Measurements from ENCODE around the gene CUL2. TPM values are rescaled to one million over a fixed set of nuclear protein-coding genes. Genes with fewer than 3 reads are reported as not detected.
"Not testable (repeated sequence)": the region's sequence is repeated elsewhere in the genome, so short reads cannot be mapped to it uniquely, and the experiment has no call there.

Gene CUL2
- total and polyA plus RNA-seq, 8 donors, result 3.6 to 20.0 (median 12.8) TPM

- no peak for FAIRE-seq
- WGBS, 2 donors, result 87 to 89% methylated on average over 7 of the region's 7 CpGs
Observed at GRCh38 chr10:34978080-34978479, 112.1 kb downstream of the CUL2 start.

GRCh38 chr10:34976380-34976910 lies 113.7 kb downstream of the CUL2 start:
- FAIRE-seq; ATAC-seq; H3K4me1 ChIP-seq; H3K27ac ChIP-seq; DNase-seq; H3K9me3 ChIP-seq; H3K4me3 ChIP-seq; H3K27me3 ChIP-seq; intact Hi-C loops (cut with DNase I); H3K36me3 ChIP-seq: not testable (repeated sequence)
- WGBS, 2 donors, result 94 to 95% methylated on average over 19 to 29 of the region's 29 CpGs

More at GRCh38 chr10:34978080-34978479, 112.1 kb downstream of the CUL2 start:
- DNase-seq (no peak), ATAC-seq (no peak)
- intact Hi-C loops (cut with DNase I), result no loop called here
- Histone ChIP-seq H3K4me3 (no peak overlapping the region), H3K36me3 (no peaks in the 10 kb centered on the region), H3K27ac (no peak overlapping the region), H3K9me3 (no peaks in the 10 kb centered on the region), H3K27me3 (no peaks in the 10 kb centered on the region), H3K4me1 (no peaks in the 10 kb centered on the region)
- no peak for TF ChIP-seq CTCF (IDR thresholded peaks at IDR 0.05)

- H3K4me1 ChIP-seq; H3K27me3 ChIP-seq; H3K36me3 ChIP-seq; intact Hi-C loops (cut with DNase I); H3K27ac ChIP-seq; ATAC-seq; FAIRE-seq; H3K9me3 ChIP-seq; DNase-seq: not testable (repeated sequence)
- peak overlapping the region in 2 of 4 donors; percentile 20 to 27 for H3K4me3 ChIP-seq
- 70 to 76% methylated on average over 8 of the region's 8 CpGs for WGBS, 2 donors
Observed at GRCh38 chr10:34974364-34975065, 115.6 kb downstream of the CUL2 start.

- H3K4me1 ChIP-seq; intact Hi-C loops (cut with DNase I); H3K27me3 ChIP-seq; H3K36me3 ChIP-seq; H3K9me3 ChIP-seq; FAIRE-seq: not testable (repeated sequence)
- WGBS, 2 donors, result 20 to 28% methylated on average over 3 of the region's 3 CpGs
- Histone ChIP-seq H3K4me3 (peak overlapping the region in 2 of 4 donors; percentile 20 to 27), H3K27ac (peak overlapping the region in 1 of 4 donors; percentile 33)
- ATAC-seq, result peak; percentile 50 to 78 (median 60)
- DNase-seq, result peak; percentile 62 to 87 (median 76)
Observed at GRCh38 chr10:34973757-34974156, 116.4 kb downstream of the CUL2 start.

- H3K36me3 ChIP-seq; FAIRE-seq; H3K27me3 ChIP-seq; intact Hi-C loops (cut with DNase I); H3K4me3 ChIP-seq; H3K27ac ChIP-seq; DNase-seq; ATAC-seq; H3K9me3 ChIP-seq; H3K4me1 ChIP-seq: not testable (repeated sequence)
- WGBS, 2 donors, result 59% methylated on average over 9 of the region's 9 CpGs
Observed at GRCh38 chr10:34973121-34973520, 117.0 kb downstream of the CUL2 start.

- ATAC-seq; H3K27me3 ChIP-seq; DNase-seq; intact Hi-C loops (cut with DNase I); H3K36me3 ChIP-seq; H3K4me3 ChIP-seq; H3K27ac ChIP-seq; H3K9me3 ChIP-seq; H3K4me1 ChIP-seq; FAIRE-seq: not testable (repeated sequence)
- 90% methylated on average over 2 of the region's 2 CpGs for WGBS, 2 donors
Observed at GRCh38 chr10:34972591-34972990, 117.5 kb downstream of the CUL2 start.

- H3K9me3 ChIP-seq; FAIRE-seq; H3K27ac ChIP-seq; H3K36me3 ChIP-seq; H3K27me3 ChIP-seq; H3K4me3 ChIP-seq; intact Hi-C loops (cut with DNase I); ATAC-seq; H3K4me1 ChIP-seq: not testable (repeated sequence)
- WGBS, 2 donors, result 31 to 32% methylated on average over 12 of the region's 12 CpGs
- DNase-seq, result peak in 4 of 6 donors; percentile 23 to 61 (median 46)
Observed at GRCh38 chr10:34971606-34972334, 118.4 kb downstream of the CUL2 start.
